Activated B cell treated with CpG ODN at 0.5 μM for 24 hours (primary cell): Measurements from ENCODE around the gene NPHP4. TPM values are rescaled to one million over a fixed set of nuclear protein-coding genes. Genes with fewer than 3 reads are reported as not detected.

ENCODE experiments used
- ATAC-seq: fragments of 200-7000 bp; cut with Tn5 transposase; one replicate; pipeline ENCODE4 v1.10.0; 2021; ENCODE audit warnings: low read depth, mild to moderate bottlenecking, moderate library complexity
- CTCF ChIA-PET: fragments of 350-600 bp; sonication (Branson Sonifier 250); formaldehyde crosslinking; loops from one replicate; lab custom pipeline; 2021; ENCODE audit warnings: antibody characterized with exemption; lab: Charles Lee
- POLR2A ChIA-PET: fragments of 350-600 bp; sonication (Branson Sonifier 250); formaldehyde crosslinking; loops from one replicate; lab custom pipeline; 2021; ENCODE audit warnings: antibody characterized with exemption; lab: Charles Lee
- DNase-seq: peaks from one replicate; pipeline ENCODE4 v3.0.0; 2022
- H3K27ac Mint-ChIP-seq: one replicate; pipeline ENCODE4 v1.8.0; 2020; ENCODE audit warnings: mixed read lengths
- H3K27me3 Mint-ChIP-seq: one replicate; pipeline ENCODE4 v1.8.0; 2021; ENCODE audit warnings: mixed read lengths
- H3K36me3 Mint-ChIP-seq: one replicate; pipeline ENCODE4 v1.8.0; 2021; ENCODE audit warnings: low read depth, mixed read lengths
- H3K4me1 Mint-ChIP-seq: one replicate; pipeline ENCODE4 v1.8.0; 2021; ENCODE audit warnings: mixed read lengths
- H3K4me3 Mint-ChIP-seq: one replicate; pipeline ENCODE4 v1.8.0; 2020; ENCODE audit warnings: mild to moderate bottlenecking, mixed read lengths
- H3K9me3 Mint-ChIP-seq: one replicate; pipeline ENCODE4 v1.8.0; 2020; ENCODE audit warnings: mixed read lengths
- intact Hi-C: fragments of 100-400 bp; cut with micrococcal nuclease; formaldehyde crosslinking; loops from one replicate; pipeline ENCODE4 v1.15.1; 2024
- total RNA-seq: library from RNA; stranded (reverse); gene quantifications from 2 replicates; pipeline ENCODE4 v1.2.3, GENCODE V29; 2022
- TF ChIP-seq, protein P1 (sequence below): fragments of 200-600 bp; IDR thresholded peaks from one replicate; pipeline ENCODE4 v1.8.0; 2022; ENCODE audit warnings: antibody characterized with exemption, mild to moderate bottlenecking

The NPHP4 gene
- total RNA-seq, 1 donor from 2014 or later = 8.0 TPM

DNA sequence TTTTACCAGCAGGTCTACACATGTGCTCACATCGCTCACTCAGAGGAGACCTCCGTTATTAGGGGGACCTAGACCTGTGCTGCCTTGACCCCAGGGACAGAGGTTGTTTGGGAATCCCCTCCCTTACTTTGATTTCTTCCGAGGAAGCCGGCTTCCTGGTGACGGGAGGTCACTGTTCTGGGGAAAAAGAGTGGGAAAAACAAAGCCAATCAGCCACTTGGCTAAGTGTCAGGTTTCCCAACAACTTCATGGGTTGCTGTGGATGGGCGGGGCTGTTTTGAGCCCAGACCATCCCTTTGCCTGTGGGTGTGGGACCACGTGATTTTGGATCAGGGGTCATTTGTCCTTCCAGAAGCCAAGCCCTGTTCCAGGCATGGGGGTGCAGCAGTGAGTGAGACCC lies 46.4 kb upstream of the NPHP4 start:
- Mint-ChIP-seq H3K27ac (no peak overlapping the region), H3K27me3 (no peaks in the 10 kb centered on the region), H3K4me1 (peaks cover 30% of the 10 kb centered on the region), H3K9me3 (no peaks in the 10 kb centered on the region), H3K36me3 (peaks cover 48% of the 10 kb centered on the region), H3K4me3 (no peak overlapping the region)
- ChIA-PET POLR2A (no interaction called here), CTCF (no interaction called here)
- no peak for DNase-seq
- TF ChIP-seq, protein P1, sequence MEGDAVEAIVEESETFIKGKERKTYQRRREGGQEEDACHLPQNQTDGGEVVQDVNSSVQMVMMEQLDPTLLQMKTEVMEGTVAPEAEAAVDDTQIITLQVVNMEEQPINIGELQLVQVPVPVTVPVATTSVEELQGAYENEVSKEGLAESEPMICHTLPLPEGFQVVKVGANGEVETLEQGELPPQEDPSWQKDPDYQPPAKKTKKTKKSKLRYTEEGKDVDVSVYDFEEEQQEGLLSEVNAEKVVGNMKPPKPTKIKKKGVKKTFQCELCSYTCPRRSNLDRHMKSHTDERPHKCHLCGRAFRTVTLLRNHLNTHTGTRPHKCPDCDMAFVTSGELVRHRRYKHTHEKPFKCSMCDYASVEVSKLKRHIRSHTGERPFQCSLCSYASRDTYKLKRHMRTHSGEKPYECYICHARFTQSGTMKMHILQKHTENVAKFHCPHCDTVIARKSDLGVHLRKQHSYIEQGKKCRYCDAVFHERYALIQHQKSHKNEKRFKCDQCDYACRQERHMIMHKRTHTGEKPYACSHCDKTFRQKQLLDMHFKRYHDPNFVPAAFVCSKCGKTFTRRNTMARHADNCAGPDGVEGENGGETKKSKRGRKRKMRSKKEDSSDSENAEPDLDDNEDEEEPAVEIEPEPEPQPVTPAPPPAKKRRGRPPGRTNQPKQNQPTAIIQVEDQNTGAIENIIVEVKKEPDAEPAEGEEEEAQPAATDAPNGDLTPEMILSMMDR = no peak
- no peak for ATAC-seq
- intact Hi-C loops = no loop called here

DNA sequence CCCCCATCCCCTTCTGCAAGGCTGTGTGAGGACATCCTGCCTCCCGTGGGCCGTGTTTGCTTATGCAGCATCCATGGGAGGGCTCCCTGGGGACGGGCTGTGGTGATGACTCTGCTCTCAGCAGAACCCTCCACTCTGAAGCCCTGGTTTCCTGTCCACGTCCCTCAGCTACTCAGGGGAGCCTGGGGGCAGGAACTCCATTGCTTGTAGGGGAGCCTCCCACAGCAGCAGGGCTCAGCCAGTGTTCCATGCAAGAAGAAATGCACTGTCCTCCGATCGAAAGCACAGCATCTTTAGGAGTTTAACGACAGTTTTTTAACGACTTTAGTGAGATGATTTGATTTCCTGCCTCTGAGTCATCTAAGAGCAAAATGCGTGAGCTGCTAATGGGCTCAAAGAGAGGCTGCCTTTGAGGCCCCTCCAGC lies 45.1 kb upstream of the NPHP4 start:
- Mint-ChIP-seq H3K4me3 (no peak overlapping the region), H3K9me3 (no peaks in the 10 kb centered on the region), H3K27me3 (no peaks in the 10 kb centered on the region), H3K36me3 (peaks cover 44% of the 10 kb centered on the region), H3K4me1 (peaks cover 40% of the 10 kb centered on the region), H3K27ac (no peak overlapping the region)
- ATAC-seq = peak; percentile 94
- intact Hi-C loops = no loop called here
- ChIA-PET POLR2A (interaction anchor here (0.6 to 1.0 kb wide), 3 partner anchors 11 to 44 kb away, joined by 4 to 7 read pairs (median 6); no protein-coding TSS in a partner anchor), CTCF (no interaction called here)
- TF ChIP-seq, protein P1 = no peak
- peak; percentile 30 for DNase-seq

DNA sequence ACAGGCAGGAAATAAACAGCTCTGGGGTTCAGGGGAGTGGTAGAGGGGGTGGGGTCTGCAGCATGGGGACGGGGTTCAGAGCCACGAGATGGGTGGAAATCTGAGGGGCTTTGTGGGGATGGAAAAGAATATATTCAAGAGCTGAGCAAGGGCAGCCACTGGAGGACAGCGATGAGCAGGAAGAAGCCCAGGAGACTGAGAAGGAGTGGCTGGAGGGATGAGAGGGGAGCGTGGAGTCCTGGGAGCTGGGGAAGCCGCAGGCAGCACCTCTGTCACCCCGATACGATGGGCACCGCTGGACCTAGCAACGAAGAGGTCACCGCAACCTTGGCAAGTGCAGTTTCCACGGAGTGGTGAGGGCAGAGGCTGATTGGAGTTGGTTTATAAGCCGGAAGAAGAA lies 43.5 kb upstream of the NPHP4 start:
- Mint-ChIP-seq H3K27me3 (no peaks in the 10 kb centered on the region), H3K9me3 (no peaks in the 10 kb centered on the region), H3K4me1 (peaks cover 53% of the 10 kb centered on the region), H3K36me3 (peaks cover 32% of the 10 kb centered on the region), H3K27ac (no peak overlapping the region), H3K4me3 (no peak overlapping the region)
- ChIA-PET CTCF (no interaction called here), POLR2A (interaction anchor here (0.6 kb wide), 1 partner anchor 34 kb away, joined by 3 read pairs; no protein-coding TSS in a partner anchor)
- intact Hi-C loops = no loop called here
- TF ChIP-seq, protein P1 = no peak
- ATAC-seq (no peak), DNase-seq (no peak)

DNA sequence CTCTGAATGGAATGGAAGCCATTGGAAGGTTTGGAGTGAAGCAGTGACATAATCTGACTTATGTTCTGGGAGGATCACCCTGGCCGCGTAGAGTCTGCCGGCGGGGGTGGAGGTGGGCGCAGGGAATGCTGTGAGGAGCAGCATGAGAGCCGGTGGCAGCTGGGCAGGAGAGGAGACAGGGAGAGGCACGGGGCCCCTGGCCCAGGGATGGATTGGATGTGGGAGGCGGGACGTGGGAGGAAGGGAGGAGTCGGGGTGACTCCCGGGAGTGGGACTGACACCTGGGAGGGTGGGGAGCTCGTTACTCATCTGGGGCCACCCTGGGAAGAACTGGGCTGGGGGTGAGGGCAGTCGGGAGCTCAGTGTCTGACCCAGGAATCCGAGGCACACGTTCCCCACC lies 43.1 kb upstream of the NPHP4 start:
- no peak for DNase-seq
- no peaks in the 10 kb centered on the region for H3K9me3 Mint-ChIP-seq
- POLR2A ChIA-PET = interaction anchor here (0.6 kb wide), 1 partner anchor 33 kb away, joined by 3 read pairs; no protein-coding TSS in a partner anchor
- H3K4me3 Mint-ChIP-seq = no peak overlapping the region
- intact Hi-C loops = no loop called here
- CTCF ChIA-PET = no interaction called here
- H3K27ac Mint-ChIP-seq = no peak overlapping the region
- H3K36me3 Mint-ChIP-seq = peaks cover 31% of the 10 kb centered on the region
- TF ChIP-seq, protein P1 = no peak
- ATAC-seq = no peak
- peaks cover 57% of the 10 kb centered on the region for H3K4me1 Mint-ChIP-seq
- no peaks in the 10 kb centered on the region for H3K27me3 Mint-ChIP-seq

DNA sequence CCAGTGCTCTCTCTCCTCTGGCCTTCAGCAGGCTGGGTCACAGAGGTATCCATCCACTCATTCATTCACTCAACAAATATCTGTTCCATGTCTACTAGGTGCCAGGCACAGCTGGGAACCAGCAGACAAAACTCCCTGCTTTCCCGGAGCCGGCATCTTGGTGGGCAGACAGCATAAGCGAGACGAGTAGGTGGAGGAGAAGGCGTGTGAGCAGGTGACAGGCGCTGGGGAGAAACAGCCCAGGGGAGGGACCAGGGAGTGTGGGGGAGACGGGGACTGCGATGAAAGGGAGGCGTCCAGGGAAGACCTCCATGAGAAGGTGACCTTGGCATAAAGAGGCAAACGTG lies 42.5 kb upstream of the NPHP4 start:
- POLR2A ChIA-PET = no interaction called here
- TF ChIP-seq, protein P1 = no peak
- peaks cover 33% of the 10 kb centered on the region for H3K36me3 Mint-ChIP-seq

More for the DNA sequence above, 42.5 kb upstream of the NPHP4 start:
- ATAC-seq (no peak), DNase-seq (no peak)
- Mint-ChIP-seq H3K27ac (no peak overlapping the region), H3K4me3 (no peak overlapping the region), H3K4me1 (peaks cover 62% of the 10 kb centered on the region), H3K27me3 (no peaks in the 10 kb centered on the region), H3K9me3 (no peaks in the 10 kb centered on the region)
- CTCF ChIA-PET = no interaction called here
- intact Hi-C loops = no loop called here
